Endothelial cell of umbilical vein (primary cell): ENCODE results near the gene TBX5.

Experiments used
- CTCF ChIP-seq, 2 donors: IDR thresholded peaks; 1 replicate in 1 of 2; 2 replicates in 1 of 2; pipeline ENCODE4 v1.5.1; 2011; ENCODE audit warnings: low read length in 2 of 2, mild to moderate bottlenecking in 2 of 2, moderate library complexity in 2 of 2, control low read depth in 1 of 2, inconsistent platforms in 1 of 2, low read depth in 1 of 2; ENCODE audit not compliant: insufficient read depth in 1 of 2; ENCODE audit errors: extremely low read depth in 1 of 2
- EZH2 ChIP-seq: IDR thresholded peaks from 2 replicates; pipeline ENCODE4 v1.6.1; 2012; ENCODE audit warnings: borderline replicate concordance, low read depth, mild to moderate bottlenecking, moderate library complexity, low read length, inconsistent platforms; ENCODE audit not compliant: severe bottlenecking
- FOS ChIP-seq: IDR thresholded peaks from 2 replicates; pipeline ENCODE4 v1.6.1; 2011; ENCODE audit warnings: mild to moderate bottlenecking, low read length, moderate library complexity, borderline replicate concordance; ENCODE audit not compliant: insufficient read depth
- GATA2 ChIP-seq: IDR thresholded peaks from 2 replicates; pipeline ENCODE4 v1.7.0; 2011; ENCODE audit warnings: low read depth, mild to moderate bottlenecking, moderate library complexity, mixed read lengths, low read length; ENCODE audit not compliant: insufficient read length, insufficient read depth
- POLR2A ChIP-seq: IDR thresholded peaks from 2 replicates; pipeline ENCODE4 v1.6.1; 2012; ENCODE audit warnings: low read depth, mild to moderate bottlenecking, control low read depth, low read length
- POLR2AphosphoS5 ChIP-seq: IDR thresholded peaks from 2 replicates; pipeline ENCODE4 v1.6.1; 2012; ENCODE audit warnings: low read depth, mild to moderate bottlenecking, control low read depth, low read length, moderate library complexity; ENCODE audit not compliant: insufficient read depth
- TF ChIP-seq, protein P1 (sequence below): IDR thresholded peaks from 2 replicates; pipeline ENCODE4 v1.6.1; 2011; ENCODE audit not compliant: insufficient read depth, insufficient read length

DNA sequence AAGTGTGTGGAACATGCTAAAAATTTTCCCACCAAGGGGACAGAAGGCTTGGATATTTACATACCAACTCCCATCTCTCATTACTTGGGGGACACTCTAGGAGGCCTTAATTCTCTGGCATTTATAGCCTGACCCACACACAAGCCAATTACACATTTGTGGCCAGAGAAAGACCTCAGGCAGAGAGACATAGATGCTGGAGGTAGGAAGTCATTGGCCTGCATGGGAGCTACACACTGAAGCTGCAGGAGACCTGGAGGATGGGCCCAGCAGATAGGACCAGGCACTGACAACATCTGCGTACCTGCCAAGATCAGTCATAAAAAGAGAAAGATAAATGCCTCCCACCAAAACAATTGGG lies 61.7 kb downstream of the TBX5 start:
- TF ChIP-seq CTCF (IDR thresholded peaks at IDR 0.05; ENCODE audit: extremely low read depth in 1 of 2, insufficient read depth in 1 of 2, low read depth in 1 of 2, low read length in 2 of 2): no peak
- no peak for TF ChIP-seq GATA2
- TF ChIP-seq, protein P1, sequence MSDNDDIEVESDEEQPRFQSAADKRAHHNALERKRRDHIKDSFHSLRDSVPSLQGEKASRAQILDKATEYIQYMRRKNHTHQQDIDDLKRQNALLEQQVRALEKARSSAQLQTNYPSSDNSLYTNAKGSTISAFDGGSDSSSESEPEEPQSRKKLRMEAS: no peak
- no peak for TF ChIP-seq POLR2A
- no peak for TF ChIP-seq EZH2
- no peak for TF ChIP-seq FOS
- TF ChIP-seq POLR2AphosphoS5: no peak
